HG02938 (cell line): ENCODE results near the gene CHAT.

Source experiments
- ATAC-seq: cut with Tn5 transposase; IDR thresholded peaks from one replicate; pipeline ENCODE4 v1.9.1; 2021; ENCODE audit warnings: mild to moderate bottlenecking, moderate library complexity; ENCODE audit not compliant: unreplicated experiment

CHAT gene

DNA sequence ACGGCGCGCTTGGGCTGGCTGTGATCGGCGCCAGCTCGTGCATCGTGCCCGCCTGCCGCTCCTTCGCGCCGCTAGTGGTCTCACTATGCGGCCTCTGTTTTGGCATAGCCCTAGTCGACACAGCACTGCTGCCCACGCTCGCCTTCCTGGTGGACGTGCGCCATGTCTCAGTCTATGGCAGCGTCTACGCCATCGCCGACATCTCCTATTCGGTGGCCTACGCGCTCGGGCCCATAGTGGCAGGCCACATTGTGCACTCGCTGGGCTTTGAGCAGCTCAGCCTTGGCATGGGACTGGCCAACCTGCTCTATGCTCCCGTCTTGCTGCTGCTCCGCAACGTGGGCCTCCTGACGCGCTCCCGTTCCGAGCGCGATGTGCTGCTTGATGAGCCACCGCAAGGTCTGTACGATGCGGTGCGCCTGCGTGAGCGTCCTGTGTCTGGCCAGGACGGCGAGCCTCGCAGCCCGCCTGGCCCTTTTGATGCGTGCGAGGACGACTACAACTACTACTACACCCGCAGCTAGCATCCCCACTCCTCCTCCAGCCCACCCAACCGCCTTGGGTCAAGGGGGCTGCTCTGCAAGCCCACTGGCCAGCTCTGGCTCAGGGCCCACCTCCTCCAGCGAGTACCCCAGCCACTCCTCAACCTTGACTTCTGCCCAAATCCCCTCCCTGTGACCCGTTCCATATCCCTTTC lies 1.9 kb upstream of the CHAT start:
- no peak for ATAC-seq

DNA sequence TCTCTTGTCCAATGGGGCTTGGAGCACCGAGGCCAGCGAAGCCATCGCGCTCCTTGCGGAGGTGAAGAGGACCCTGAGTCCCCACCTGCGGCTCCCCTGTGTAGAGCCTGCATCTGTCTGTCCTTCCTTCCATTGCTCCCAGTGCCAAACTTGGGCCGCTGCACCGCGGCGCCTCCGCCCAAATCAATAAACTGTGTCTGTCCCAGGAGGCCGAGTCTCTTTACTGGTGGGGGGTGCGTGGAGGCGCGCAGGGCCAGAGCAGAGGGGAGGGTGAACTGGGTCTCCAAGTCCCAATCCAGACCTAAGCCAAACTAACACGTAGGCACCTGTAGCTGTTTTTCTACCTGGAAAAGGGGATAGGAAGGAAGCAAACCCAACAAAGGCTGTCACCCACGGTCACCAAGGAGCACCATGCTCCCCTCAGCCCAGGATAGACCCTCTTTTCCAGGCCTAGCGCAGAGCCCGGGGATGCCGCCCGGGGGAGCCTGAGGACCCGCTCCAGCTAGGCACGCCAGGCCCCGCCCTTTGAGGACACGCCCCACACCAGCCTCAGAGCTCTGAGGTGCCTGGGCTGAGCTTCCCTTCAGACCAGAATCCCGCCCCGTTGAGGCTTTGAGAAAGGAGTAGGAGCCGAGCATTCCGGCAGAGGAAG lies 1.2 kb upstream of the CHAT start:
- no peak for ATAC-seq

DNA sequence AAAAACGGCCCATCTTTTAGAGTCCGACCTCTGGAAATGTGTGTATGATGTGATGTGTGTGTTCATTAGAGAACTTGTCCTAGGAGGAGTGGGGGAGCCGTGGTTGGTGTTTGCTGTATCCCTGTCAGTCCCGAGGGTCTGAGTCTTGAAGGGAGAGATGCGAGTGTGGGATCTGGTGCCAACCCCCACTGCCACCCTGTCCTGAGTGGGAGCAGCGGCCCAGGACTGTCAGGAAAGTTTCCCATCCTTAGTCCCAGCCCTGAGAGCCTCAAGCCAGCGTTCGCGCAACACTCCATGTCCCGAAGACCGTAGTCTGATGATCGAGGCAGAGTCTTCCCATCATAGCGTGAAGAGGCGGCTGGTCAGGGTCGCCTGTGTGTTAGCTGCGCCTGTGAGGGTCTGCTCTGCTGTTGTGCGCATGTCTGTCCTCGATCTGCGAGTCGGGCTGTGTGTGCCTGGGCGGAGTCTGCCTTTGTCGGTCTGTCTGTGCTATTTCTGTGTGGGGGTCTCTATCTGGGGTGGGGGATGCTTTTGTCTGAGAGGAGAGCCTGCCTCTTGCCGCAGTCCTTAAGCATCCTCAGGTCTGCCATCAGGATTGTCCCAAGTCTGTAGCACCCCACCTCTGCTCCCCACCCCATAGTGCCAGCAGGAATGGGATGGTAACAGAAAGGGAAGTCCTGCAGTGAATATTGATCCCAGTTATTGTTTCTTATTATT lies 514 bp upstream of the CHAT start:
- no peak for ATAC-seq

DNA sequence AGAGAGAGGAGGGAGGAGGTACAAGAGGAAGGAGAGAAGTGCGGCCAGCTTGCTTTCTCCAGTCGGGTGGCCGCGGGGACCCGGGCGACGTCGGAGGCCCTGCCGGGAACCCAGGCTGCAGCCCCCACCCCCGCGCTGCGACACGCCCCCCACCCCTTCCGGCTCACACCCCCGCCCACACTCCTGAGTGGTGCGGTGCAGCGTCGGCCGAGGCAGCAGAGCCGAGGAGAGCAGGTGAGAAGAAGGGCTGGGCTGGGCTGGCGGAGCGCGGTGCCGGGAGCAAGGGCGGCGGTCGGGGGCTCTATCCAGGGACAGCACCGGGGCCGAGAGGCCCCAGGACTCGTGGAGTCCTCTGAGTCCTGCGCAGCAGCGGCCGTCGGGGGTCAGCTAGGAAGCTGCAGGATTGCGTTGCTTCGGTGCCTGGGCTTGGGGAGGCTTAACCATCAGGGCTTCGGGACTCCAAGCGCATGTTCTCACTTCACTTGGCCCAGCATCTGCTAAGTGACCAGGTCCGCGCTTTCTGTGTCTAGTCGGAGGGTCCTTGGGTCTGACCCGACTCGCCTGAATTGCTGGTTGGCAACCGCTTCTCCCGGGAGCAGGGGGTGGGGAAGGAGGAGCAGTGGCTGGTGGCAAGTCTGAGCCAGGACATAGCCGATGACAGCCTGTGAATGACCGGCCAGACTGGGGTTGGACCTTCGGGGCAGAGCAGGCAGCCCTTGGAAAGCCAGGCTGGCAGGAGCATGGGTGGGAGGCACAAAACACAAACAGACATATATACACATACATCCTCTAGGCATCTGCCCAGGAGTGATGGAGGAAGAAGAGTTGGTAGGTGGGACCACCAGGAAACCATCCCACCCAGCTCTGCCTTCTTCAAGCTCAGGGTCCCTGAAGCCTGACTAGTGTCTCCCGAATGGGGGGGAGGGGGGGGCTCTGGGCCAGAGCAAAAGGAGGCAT lies 683 bp downstream of the CHAT start:
- no peak for ATAC-seq

DNA sequence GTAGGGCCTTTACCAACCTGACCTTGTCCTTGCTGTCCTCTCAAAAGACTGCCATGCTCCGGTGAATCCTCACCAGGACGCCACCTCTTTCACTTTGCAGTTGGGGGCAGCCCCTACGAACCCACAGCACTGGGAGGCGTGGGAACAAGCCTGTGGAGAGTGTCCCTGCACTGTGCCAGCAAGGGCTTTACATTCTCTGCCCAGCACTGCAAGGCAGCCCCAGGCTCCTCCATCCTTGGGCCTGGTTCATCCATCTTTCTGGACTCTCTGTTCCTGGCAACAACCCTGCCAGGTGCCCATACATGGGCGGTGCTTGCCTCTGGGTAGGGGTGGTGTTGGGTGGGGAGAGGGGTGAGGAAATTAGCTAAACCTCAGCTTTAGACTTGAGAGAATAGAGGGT lies 1.4 kb downstream of the CHAT start:
- no peak for ATAC-seq

DNA sequence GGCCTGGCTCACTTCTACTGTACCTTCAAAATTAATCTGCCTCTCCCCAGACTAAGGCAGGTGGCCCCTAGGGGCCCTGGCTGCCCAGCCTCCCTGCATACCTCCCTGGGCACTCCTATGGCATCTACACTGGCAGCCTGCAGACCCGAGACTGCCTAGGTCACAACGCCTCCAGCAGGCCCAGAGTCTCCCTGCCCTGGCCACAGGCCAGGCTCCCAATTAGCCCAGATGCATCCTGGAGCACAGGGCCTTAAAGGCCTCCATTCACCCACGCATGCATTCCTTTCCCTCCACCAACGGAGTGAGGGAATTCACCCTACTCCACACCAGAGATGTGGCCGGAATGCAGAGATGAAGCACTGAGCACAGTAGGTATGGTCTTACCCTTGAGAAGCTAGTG lies 1.9 kb downstream of the CHAT start:
- ATAC-seq: no peak

DNA sequence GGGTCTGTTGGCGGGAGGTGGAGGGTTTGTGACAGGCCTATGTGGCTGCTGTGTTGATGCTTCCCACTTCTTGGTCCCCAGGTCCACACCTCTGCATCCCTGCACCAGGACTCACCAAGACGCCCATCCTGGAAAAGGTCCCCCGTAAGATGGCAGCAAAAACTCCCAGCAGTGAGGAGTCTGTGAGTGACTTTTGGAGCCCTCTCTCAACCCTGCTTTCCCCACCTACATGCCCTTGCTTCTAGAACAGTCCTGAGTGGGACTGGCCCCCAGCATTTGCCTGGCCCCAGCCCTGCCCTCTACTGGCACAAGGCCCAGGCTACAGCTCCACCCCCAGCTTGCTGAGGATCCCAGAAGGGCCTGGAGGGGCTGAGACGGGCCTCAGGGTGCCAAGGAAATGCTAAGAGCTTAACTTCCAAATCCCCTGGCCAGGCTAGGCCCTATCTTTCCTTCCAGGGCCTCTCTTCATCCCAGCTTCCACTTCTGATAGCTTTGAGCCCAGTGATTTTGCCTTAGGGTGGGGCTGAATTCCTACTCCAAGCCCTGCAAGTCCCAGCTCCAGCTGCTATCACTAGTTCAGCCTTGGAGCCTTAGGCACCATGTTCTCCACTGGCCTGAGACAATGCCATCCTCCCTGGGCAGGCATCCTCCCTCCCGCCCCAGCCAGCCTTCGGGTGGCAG lies 2.7 kb downstream of the CHAT start:
- no peak for ATAC-seq

DNA sequence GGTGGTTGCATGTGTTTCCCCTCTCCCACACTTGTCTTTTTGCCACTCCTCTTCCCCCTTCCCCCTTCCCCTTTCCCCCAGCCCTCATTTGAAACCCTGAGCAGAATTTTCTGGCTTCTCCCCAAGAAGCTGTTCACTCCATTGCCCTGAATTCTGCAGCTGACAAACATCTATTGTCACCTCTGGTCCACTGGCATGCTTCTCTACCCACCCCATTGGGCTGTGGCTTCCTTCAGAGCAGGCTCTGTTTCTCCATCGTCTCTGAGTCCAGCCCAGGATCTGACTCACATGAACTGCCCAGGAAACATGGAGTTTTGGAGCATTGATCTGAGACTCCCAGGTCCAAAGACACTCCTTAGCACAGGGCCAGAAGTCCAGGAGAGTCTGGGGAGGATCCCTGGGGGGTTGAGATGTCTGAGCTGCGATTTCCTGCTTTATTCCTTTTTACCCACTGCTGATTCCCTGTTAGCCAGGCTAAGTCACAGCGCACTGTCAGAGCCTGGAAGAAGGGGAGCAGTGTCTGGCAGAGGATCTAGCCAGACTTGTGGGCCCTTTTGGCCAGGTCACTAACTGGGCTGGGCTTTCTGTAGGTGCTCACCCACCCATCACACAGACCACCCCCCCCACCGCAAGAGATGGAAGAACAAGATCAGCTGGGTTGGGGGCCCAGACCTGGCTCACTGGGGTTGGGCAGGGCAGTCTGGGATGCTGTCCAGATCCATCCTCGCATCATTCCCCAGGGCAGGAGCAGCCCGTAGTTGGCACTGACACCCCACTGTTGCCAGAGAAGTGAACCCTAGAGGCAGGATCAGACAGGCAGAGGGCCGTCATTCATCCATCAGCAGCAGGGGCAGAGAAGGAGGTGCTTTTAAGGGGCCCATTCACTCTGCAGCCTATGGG lies 3.5 kb downstream of the CHAT start:
- ATAC-seq: no peak

DNA sequence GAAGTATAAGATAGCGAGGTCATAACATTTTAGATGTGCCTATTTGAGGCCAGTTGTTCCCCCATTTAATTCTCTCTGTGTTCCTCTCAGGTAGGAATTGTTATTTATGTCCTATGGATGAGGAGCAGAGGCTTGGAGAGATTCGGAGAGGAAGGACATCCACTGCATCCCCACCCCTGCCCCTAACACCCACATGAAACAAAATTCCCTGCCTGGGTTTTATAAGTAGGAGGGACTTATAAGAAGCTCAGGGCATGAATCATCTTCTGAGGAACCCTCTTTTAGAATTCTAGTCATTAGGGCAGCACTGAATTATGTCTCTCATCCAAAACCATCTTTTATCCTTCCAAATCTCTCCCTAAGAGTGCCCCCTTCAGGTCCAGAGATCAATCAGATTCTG lies 5.0 kb downstream of the CHAT start:
- ATAC-seq: no peak

DNA sequence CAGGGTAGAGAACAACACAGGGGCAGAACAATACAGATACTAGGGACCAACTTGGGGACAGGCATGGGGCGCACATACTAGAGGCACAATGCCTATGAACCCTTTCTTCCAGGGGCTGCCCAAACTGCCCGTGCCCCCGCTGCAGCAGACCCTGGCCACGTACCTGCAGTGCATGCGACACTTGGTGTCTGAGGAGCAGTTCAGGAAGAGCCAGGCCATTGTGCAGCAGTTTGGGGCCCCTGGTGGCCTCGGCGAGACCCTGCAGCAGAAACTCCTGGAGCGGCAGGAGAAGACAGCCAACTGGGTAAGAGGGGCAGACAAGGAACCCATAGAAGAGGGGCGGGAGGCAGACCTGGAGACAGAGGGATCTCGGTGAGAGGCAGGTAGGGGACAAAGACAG lies 5.8 kb downstream of the CHAT start:
- no peak for ATAC-seq

DNA sequence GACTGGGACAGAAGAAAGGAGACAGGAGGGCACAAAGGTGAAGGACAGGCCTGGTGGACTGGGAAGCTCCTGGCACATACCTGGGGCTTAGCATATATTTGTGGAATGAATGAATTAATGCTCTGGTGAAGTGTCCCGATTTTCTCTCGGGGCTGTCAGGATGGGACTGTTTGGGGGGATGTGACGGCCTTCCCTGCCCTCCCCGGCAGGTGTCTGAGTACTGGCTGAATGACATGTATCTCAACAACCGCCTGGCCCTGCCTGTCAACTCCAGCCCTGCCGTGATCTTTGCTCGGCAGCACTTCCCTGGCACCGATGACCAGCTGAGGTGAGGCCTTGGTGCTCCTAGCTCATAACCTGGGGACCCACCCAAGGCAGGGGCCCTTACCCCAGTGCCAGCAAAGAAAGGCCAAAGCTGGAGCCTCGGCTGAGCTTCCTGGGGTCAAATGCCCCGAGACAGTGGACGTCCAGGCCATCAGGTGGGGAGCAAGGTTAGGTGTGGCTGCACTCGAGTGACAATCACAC lies 6.5 kb downstream of the CHAT start:
- no peak for ATAC-seq

DNA sequence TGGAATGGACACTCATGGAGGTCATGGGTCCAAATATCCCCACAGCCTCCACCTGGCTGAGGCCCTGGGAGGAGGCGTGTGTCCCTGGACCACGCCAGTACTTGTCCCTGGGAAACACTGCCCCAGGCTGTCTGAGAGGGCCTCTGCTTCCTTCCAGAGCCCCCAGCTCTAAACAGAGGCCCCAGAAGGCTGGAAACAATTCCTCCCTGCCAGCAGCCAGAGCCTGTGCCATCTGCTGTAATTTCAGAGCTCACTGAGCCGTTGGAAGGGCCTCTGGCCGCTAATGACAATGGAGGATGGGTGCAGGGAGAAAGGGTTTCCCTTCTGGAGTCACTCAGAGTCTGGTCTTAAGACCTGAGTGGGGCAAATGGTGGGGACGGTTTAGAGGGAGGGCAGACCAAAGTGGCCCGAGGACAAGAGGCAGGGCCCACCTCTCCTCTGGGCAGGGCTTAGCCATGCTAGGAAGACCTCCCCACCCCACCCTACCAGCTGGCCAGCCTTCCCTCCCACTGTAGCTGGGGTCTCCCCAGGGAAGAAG lies 7.1 kb downstream of the CHAT start:
- ATAC-seq: no peak

DNA sequence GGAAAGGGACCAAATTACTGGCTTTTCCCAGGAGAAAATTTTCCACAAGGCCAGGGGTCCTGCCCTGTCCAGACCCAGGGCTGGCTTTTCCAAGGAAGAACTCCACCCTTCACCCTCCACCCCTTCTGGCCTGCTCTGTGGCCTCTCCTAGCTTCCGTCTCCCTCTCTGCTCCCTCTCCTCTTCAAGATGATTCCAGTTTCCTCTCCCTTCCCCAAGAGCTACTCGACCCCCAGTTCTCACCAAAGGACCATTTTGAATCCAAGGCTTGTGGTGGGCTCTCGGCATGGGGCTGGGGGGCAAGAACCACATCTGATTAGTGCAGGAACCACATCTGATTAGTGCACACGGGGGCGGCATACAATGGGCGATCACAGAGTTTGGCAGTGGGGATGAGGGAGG lies 7.7 kb downstream of the CHAT start:
- ATAC-seq: no peak

DNA sequence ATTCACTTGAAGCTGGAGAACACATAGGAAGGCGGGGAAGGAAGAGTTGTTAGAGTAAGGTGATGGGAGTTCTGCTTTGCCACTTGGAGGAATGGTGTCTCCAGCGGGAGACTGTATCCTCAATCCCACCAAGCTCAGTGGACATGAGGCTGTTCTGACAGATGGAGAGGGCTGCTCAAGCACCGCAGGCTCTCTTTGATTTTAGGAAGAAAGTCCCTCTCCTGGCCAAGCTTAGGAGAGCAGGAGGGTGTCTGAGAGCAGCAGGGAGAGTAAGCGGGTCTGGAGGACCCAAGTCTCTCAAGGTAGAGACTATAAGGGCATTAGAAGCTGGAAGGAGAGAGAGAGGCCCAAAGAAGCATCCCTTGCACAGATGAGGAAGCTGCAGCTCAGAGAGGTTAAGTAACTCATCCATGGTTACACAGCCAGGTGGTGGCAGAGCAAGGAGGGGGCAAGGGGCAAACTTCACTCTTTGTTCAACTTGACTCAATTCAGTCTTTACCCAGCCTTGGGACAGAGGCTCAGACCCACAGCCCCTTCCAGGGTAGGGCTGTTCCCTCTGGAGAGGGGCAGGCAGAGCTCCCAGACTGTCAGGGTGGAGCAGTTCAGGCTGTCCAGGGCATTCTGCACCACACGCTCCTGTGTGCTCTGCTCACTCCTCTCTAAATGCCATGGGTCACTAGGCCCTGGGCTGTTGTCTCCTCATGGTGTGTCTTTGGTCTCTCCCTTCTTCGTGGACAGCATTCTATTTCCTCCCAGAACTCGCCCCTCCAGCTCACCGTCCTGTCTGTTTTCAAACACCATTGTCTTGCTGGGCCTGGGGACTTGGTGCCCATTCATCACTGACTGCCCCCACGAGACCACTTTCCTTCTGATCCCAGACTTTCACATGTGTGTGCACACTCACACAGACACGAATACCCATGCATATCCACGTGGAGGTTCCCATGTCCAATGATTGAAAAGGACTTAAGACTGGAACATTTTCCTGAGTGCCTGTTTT lies 8.9 kb downstream of the CHAT start:
- ATAC-seq: no peak

DNA sequence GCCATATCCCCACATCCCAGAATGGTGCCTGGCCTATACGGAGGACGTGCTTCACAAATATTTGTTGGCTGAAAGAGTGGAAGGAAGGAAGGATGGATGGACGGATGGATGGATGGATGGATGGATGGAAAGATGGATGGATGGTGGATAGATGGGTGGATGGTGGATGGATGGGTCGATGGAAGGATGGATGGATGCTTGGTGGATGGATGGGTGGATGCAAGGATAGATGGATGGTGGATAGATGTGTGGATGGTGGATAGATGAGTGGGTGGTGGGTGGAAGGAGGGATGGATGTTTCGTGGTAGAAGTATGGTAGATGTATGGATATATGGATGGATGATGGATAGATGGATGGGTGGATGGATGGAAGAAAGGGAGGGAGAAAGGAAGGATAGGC lies 10.8 kb downstream of the CHAT start:
- no peak for ATAC-seq

DNA sequence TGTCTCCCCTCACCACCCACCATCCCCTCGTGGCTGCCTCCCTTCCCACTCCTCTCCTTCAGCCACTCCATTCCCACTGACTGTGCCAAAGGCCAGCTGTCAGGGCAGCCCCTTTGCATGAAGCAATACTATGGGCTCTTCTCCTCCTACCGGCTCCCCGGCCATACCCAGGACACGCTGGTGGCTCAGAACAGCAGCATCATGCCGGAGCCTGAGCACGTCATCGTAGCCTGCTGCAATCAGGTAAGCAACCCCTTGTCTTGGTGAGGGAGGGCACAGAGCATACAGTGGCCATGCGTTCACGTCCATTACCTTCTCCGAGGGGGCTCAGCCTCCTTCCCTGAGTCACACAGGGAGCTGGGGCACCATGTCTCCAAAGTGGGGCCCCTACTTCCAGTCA lies 11.6 kb downstream of the CHAT start:
- no peak for ATAC-seq

DNA sequence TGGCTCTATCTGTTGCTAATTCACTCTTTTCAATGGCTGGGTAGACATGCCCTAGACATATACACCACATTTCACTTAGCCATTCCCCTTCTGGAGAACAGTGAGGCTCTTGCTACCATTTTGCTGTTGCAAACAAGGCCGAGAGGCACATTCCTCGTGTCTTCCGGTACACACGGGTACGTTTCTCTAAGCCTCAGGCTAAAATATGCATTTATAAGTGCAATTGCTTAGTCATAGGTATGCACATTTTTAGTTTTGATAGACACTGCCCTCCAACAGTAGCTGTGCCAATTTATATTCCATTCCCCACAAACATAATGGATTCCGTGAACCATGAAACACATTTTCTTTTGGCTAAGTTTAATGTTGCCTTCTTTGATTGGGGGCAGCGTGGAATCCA lies 13.2 kb downstream of the CHAT start:
- no peak for ATAC-seq
